Activated T-cell treated with anti-CD3 and anti-CD28 coated beads, Interleukin-2, amount 50 U/mL, for 72 hours (primary cell): ENCODE measurements around the gene DLEU7. TPM values are rescaled to one million over a fixed set of nuclear protein-coding genes. Genes with fewer than 3 reads are reported as not detected.

Experiments used
- total RNA-seq, 2 donors: library from RNA; stranded (reverse); gene quantifications; one replicate each; pipeline ENCODE4 v1.2.3, GENCODE V29; 2022

Gene DLEU7
- total RNA-seq, 2 donors from 2014 or later: not detected

Other genes with a start within 250 kb of the DLEU7 start
- gene RNASEH2B, start 66.1 kb upstream of the DLEU7 start, total RNA-seq: 10 to 100 TPM; 63.7 to 86.5 TPM